ENCODE measurements around the gene PDZD2. TPM values are rescaled to one million over a fixed set of nuclear protein-coding genes. Genes with fewer than 3 reads are reported as not detected.

The PDZD2 gene
- total and polyA plus RNA-seq, 8 donors, result 16.2 to 49.8 (median 20.4) TPM

DNA sequence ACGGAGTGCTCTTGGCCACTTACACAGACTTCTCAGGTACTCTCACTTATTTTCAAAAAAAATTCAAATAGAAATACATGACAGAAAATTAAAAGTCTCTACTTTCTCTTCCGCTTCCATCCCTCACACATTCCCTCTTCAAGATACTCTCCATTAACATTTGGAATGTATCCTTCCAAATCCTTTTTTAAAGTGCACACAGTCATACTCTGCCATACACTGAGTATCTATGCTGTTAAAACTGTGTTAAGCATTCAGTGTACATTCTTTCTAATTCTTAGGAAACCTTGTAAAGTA is 519.7 kb downstream of the PDZD2 start:
- intact Hi-C loops (cut with DNase I), result no loop called here
- ATAC-seq (peak; percentile 21), DNase-seq (no peak)
- Histone ChIP-seq H3K4me1 (peaks cover 2 to 65% of the 10 kb centered on the region in 2 donors), H3K27ac (no peak overlapping the region), H3K27me3 (no peaks in the 10 kb centered on the region), H3K4me3 (no peak overlapping the region), H3K36me3 (peaks cover 0 to 5% of the 10 kb centered on the region in 2 donors), H3K9me3 (no peaks in the 10 kb centered on the region)
- TF ChIP-seq, protein P1, sequence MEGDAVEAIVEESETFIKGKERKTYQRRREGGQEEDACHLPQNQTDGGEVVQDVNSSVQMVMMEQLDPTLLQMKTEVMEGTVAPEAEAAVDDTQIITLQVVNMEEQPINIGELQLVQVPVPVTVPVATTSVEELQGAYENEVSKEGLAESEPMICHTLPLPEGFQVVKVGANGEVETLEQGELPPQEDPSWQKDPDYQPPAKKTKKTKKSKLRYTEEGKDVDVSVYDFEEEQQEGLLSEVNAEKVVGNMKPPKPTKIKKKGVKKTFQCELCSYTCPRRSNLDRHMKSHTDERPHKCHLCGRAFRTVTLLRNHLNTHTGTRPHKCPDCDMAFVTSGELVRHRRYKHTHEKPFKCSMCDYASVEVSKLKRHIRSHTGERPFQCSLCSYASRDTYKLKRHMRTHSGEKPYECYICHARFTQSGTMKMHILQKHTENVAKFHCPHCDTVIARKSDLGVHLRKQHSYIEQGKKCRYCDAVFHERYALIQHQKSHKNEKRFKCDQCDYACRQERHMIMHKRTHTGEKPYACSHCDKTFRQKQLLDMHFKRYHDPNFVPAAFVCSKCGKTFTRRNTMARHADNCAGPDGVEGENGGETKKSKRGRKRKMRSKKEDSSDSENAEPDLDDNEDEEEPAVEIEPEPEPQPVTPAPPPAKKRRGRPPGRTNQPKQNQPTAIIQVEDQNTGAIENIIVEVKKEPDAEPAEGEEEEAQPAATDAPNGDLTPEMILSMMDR (IDR thresholded peaks at IDR 0.05), result no peak

DNA sequence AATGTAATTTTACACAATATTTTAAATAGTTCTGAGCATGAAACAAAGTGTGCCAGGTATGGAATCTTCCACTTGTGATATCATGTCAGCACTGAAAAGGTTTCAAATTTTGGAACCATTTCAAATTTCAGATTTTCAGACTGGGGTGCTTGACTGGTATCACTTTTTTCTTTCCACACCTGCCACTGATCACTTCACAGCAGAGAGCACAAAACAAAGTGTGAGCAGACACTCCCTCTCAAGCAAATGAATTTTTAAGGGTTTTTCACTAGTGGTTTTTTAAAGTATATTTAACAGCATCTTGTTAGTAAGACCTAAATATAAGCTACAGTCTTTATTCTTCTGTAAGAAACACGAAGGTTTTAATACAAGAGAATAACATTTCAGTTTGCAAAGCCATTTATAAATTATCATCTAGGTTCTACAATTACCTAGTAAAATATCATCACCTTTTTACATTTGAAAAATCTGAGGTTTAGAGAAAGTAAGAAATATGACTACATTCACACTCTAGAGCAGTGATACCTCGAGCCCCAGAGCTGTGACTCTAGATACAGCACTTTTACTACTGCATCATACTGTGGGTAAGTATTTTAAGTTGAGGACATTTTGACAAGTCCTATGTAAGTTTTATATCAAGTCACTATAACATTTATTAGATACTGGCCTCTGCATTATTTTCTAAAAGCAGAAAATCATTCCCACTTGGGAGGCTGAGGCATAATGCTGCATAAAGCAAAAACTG is 520.6 kb downstream of the PDZD2 start:
- peaks cover 2 to 65% of the 10 kb centered on the region in 2 donors for H3K4me1 ChIP-seq
- H3K4me3 ChIP-seq, result no peak overlapping the region
- intact Hi-C loops (cut with DNase I), result no loop called here
- H3K27me3 ChIP-seq, result no peaks in the 10 kb centered on the region
- TF ChIP-seq, protein P1 (IDR thresholded peaks at IDR 0.05), result no peak
- H3K36me3 ChIP-seq, result peaks cover 0 to 5% of the 10 kb centered on the region in 2 donors
- no peaks in the 10 kb centered on the region for H3K9me3 ChIP-seq
- DNase-seq, result no peak
- no peak for ATAC-seq
- H3K27ac ChIP-seq, result no peak overlapping the region

DNA sequence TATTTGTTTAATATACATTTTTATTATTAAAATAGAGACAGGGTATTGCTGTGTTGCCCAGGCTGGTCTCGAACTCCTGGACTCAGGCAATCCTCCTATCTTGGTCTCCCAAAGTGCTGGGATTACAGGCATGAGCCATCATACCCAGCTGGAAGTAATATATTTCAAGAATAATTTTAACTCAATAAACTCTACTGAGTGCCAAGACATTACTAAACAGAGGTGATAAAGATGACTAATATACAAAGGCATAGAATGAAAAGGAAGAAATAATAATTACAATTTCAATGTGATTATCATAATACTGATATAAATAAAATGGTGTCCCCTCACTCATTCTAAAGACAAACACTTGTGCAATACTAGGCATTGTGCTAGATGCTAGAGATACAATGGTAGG is 521.3 kb downstream of the PDZD2 start:
- intact Hi-C loops (cut with DNase I), result no loop called here
- ATAC-seq (no peak), DNase-seq (no peak)
- peaks cover 2 to 67% of the 10 kb centered on the region in 2 donors for H3K4me1 ChIP-seq
- TF ChIP-seq, protein P1 (IDR thresholded peaks at IDR 0.05), result no peak
- no peaks in the 10 kb centered on the region for H3K9me3 ChIP-seq
- no peak overlapping the region for H3K4me3 ChIP-seq
- peaks cover 0 to 6% of the 10 kb centered on the region in 2 donors for H3K36me3 ChIP-seq
- no peaks in the 10 kb centered on the region for H3K27me3 ChIP-seq
- no peak overlapping the region for H3K27ac ChIP-seq

Small RNA genes lying within 50 kb of the gene (microRNA-seq; reads per million reads assigned to microRNA genes)
- 0 reads per million in 2 donors for gene MIR4279

Other genes starting within 250 kb of the PDZD2 start
- gene DROSHA, start 107.0 kb upstream of the PDZD2 start, total RNA-seq, result 10 to 100 TPM; 46.6 to 48.2 TPM
- 100 to 1,000 TPM in 2 of 6 donors, 10 to 100 TPM in 4; 80.5 to 112 (median 95.0) TPM for gene DROSHA, start 107.0 kb upstream of the PDZD2 start, polyA plus RNA-seq (ENCODE audit: insufficient read length in 6 of 6)
- gene C5orf22, start 106.8 kb upstream of the PDZD2 start, total RNA-seq, result 10 to 100 TPM; 21.3 to 25.4 TPM
- gene C5orf22, start 106.8 kb upstream of the PDZD2 start, polyA plus RNA-seq (ENCODE audit: insufficient read length in 6 of 6), result 10 to 100 TPM; 25.7 to 30.9 (median 28.1) TPM

Data from left lung (tissue), 10 donors.